AG04450 (cell line): ENCODE measurements around the gene MMP23B. TPM values are rescaled to one million over a fixed set of nuclear protein-coding genes. Genes with fewer than 3 reads are reported as not detected.

Source experiments
- CTCF ChIA-PET: fragments of 300-600, 350-600 bp; formaldehyde crosslinking; extraction: SDS; loops from one replicate; lab custom pipeline; 2022; ENCODE audit warnings: antibody characterized with exemption, inconsistent platforms; lab: Charles Lee
- POLR2A ChIA-PET: fragments of 350-600 bp; formaldehyde crosslinking; extraction: SDS; loops from one replicate; lab custom pipeline; 2021; ENCODE audit warnings: antibody characterized with exemption, inconsistent platforms; lab: Yijun Ruan, JAX
- DNase-seq: peaks from one replicate; pipeline ENCODE4 v3.0.0-alpha.2; 2011; ENCODE audit warnings: low read depth, low spot score
- H3K27ac ChIP-seq: one replicate; pipeline ENCODE4 v1.5.1; 2012; ENCODE audit warnings: low read depth, low read length, control low read depth
- H3K27me3 ChIP-seq: one replicate; pipeline ENCODE4 v1.6.0; 2012; ENCODE audit warnings: low read length; ENCODE audit not compliant: control insufficient read depth, insufficient read depth
- H3K4me3 ChIP-seq: 2 replicates; pipeline ENCODE4 v1.5.1; 2011; ENCODE audit warnings: mild to moderate bottlenecking, low read depth, low read length, control low read depth
- H3K9me3 ChIP-seq: 2 replicates; pipeline ENCODE4 v1.5.1; 2012; ENCODE audit warnings: low read length; ENCODE audit not compliant: control insufficient read depth, insufficient read depth
- CTCF ChIP-seq: IDR thresholded peaks from 2 replicates; pipeline ENCODE4 v1.5.1; 2011; ENCODE audit warnings: low read depth, low read length, control low read depth, inconsistent platforms
- polyA plus RNA-seq: library from polyadenylated mRNA; depleted of rRNA; stranded (reverse); fragments of >200 nt; gene quantifications from 2 replicates; pipeline ENCODE4 v1.2.3, GENCODE V29; 2011

Gene MMP23B
- polyA plus RNA-seq, 1 experiment: 4.9 TPM

- ChIA-PET CTCF (no interaction called here), POLR2A (no interaction called here)
- TF ChIP-seq CTCF: no peak
- DNase-seq: no peak
- H3K4me3 ChIP-seq: no peak overlapping the region
- H3K27me3 ChIP-seq: peaks cover 4% of the 10 kb centered on the region
- H3K27ac ChIP-seq: no peak overlapping the region
- no peaks in the 10 kb centered on the region; the same call in 1 of the 2 replicates for H3K9me3 ChIP-seq
Measured at GRCh38 chr1:1603671-1604373, 28.2 kb upstream of the MMP23B start.

GRCh38 chr1:1604374-1605033 lies 27.5 kb upstream of the MMP23B start:
- ChIA-PET POLR2A (no interaction called here), CTCF (no interaction called here)
- no peak for TF ChIP-seq CTCF
- Histone ChIP-seq H3K4me3 (no peak overlapping the region), H3K9me3 (no peaks in the 10 kb centered on the region), H3K27me3 (peaks cover 2% of the 10 kb centered on the region), H3K27ac (no peak overlapping the region)
- DNase-seq: no peak

GRCh38 chr1:1605034-1605591 lies 26.9 kb upstream of the MMP23B start:
- no peak for DNase-seq
- Histone ChIP-seq H3K9me3 (no peaks in the 10 kb centered on the region), H3K27ac (no peak overlapping the region), H3K27me3 (peaks cover 2% of the 10 kb centered on the region), H3K4me3 (no peak overlapping the region)
- POLR2A ChIA-PET: no interaction called here
- no peak for TF ChIP-seq CTCF
- CTCF ChIA-PET: no interaction called here

GRCh38 chr1:1605724-1606123 lies 26.2 kb upstream of the MMP23B start:
- ChIA-PET CTCF (no interaction called here), POLR2A (no interaction called here)

More at GRCh38 chr1:1605724-1606123, 26.2 kb upstream of the MMP23B start:
- no peak for TF ChIP-seq CTCF
- Histone ChIP-seq H3K9me3 (no peaks in the 10 kb centered on the region), H3K27ac (no peak overlapping the region), H3K4me3 (no peak overlapping the region), H3K27me3 (peaks cover 2% of the 10 kb centered on the region)
- DNase-seq: no peak
